Small intestine (tissue), 16 donors: Measurements from ENCODE around the gene TEX36. TPM values are rescaled to one million over a fixed set of nuclear protein-coding genes. Genes with fewer than 3 reads are reported as not detected.
"Not testable (repeated sequence)": the region's sequence is repeated elsewhere in the genome, so short reads cannot be mapped to it uniquely, and the experiment has no call there.

ENCODE experiments used
- DNase-seq, 2 donors: peaks; one replicate each; pipeline versions ENCODE4 v3.0.0 to v3.0.0-alpha.2; 2013
- FAIRE-seq: peaks from 2 replicates; lab custom pipeline; 2012; peaks lifted over from hg19 to GRCh38; lab: Jason Lieb, UNC
- H3K27ac ChIP-seq, 3 donors: one replicate each; pipeline ENCODE4 v1.5.1; 2013; ENCODE audit warnings: low read length in 2 of 3, mild to moderate bottlenecking in 2 of 3, control low read depth in 1 of 3, inconsistent platforms in 1 of 3, low read depth in 1 of 3, moderate library complexity in 1 of 3
- H3K27me3 ChIP-seq, 3 donors: one replicate each; pipeline ENCODE4 v1.6.1; 2013; ENCODE audit warnings: low read length in 3 of 3, inconsistent platforms in 1 of 3; ENCODE audit not compliant: control insufficient read depth in 3 of 3, insufficient read depth in 3 of 3
- H3K36me3 ChIP-seq, 3 donors: one replicate each; pipeline ENCODE4 v1.6.1; 2013; ENCODE audit warnings: low read length in 3 of 3, inconsistent platforms in 1 of 3, low read depth in 1 of 3, mild to moderate bottlenecking in 1 of 3, moderate library complexity in 1 of 3; ENCODE audit not compliant: control insufficient read depth in 3 of 3, insufficient read depth in 2 of 3
- H3K4me1 ChIP-seq, 3 donors: one replicate each; pipeline ENCODE4 v1.6.1; 2013; ENCODE audit warnings: low read length in 2 of 3, inconsistent platforms in 1 of 3, low read depth in 1 of 3, mild to moderate bottlenecking in 1 of 3, moderate library complexity in 1 of 3; ENCODE audit not compliant: control insufficient read depth in 3 of 3, insufficient read depth in 2 of 3
- H3K4me3 ChIP-seq, 3 donors: one replicate each; pipeline ENCODE4 v1.5.1; 2013; ENCODE audit warnings: low read length in 3 of 3, control low read depth in 1 of 3, inconsistent platforms in 1 of 3, low read depth in 1 of 3, mild to moderate bottlenecking in 1 of 3, moderate library complexity in 1 of 3
- H3K9me3 ChIP-seq, 2 donors: one replicate each; pipeline ENCODE4 v1.6.1; 2013; ENCODE audit warnings: low read depth in 1 of 2, low read length in 1 of 2; ENCODE audit not compliant: control insufficient read depth in 2 of 2, insufficient read depth in 1 of 2
- WGBS, 3 donors: extraction: QIAGEN DNeasy Blood & Tissue Kit; methylation state at CpG; one replicate each; pipeline ENCODE4 v1.1.7; 2013; 5-methylcytosine and 5-hydroxymethylcytosine counted together
- long read RNA-seq, 10 donors: transcript quantifications; one replicate each; lab custom pipeline, GENCODE V29; 2026
- polyA plus RNA-seq, 4 donors: library from polyadenylated mRNA; stranded (reverse) in 3 of 4; unstranded in 1 of 4; fragments of 200-250 nt in 3 of 4; fragments of 120-200 nt in 1 of 4; gene quantifications; one replicate each; pipeline versions ENCODE4 v1.2.1 to v1.2.3, GENCODE V29; 2013
- donor health status: healthy with polysubstance abuse.
- donor health status: control.
- donor health status: control.
- donor health status: Bipolar disorder and iron deficiency.
- donor health status: healthy.

Gene TEX36, protein sequence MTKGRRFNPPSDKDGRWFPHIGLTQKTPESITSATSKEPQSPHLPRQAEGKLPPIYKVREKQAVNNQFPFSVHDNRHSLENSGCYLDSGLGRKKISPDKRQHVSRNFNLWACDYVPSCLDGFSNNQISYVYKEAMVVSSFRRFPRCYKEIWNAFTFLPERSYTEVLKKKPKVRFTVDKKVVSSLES
- polyA plus RNA-seq: not detected
- long read RNA-seq, donor 1: 0 reads
- long read RNA-seq, donor 2: 0 reads
- long read RNA-seq, donor 3: 0 reads
- long read RNA-seq, donor 4: 0 reads
- long read RNA-seq, donor 5: 0 reads
- long read RNA-seq, donor 6: 0 reads
- long read RNA-seq, donor 7: 0 reads
- long read RNA-seq, donor 8: 0 reads
- long read RNA-seq, donor 9: 0 reads
- long read RNA-seq, donor 10: 0 reads

DNA sequence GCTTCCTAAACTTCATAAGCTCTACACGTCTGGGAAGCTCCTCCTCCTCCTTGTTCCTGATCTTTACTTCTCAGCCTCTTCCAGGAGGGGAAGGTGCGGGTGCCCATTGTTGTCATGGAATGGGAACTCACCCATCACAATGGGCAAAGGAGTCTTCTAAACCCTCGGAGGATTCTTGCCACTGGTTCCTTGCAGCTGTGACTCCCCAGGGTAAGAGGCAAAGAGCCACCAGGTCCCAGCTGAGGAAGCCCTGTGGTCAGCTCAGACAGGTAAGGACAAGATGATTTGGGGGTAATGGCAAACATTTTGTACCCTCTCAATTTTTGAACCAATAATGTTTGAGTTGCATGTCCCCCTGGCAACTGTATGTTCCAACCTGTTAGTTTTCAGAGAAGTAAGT, at the start of gene TEX36:
Gene TEX36, minus strand, starts transcription at position 101 of the 400 bp plus-strand sequence. CDS start 174 bp downstream, outside the sequence.
- H3K4me3 ChIP-seq: no peak within 1 kb of the TSS
- 59 to 71% (median 60%) methylated on average over 3 of the region's 3 CpGs for WGBS, 3 donors
- no peak for FAIRE-seq
- H3K36me3 ChIP-seq: no peaks in the 10 kb centered on the region
- no peaks in the 10 kb centered on the region for H3K27me3 ChIP-seq
- no peak within 1 kb of the TSS for H3K27ac ChIP-seq
- H3K9me3 ChIP-seq: no peaks in the 10 kb centered on the region
- H3K4me1 ChIP-seq: no peaks in the 10 kb centered on the region
- no peak for DNase-seq

DNA sequence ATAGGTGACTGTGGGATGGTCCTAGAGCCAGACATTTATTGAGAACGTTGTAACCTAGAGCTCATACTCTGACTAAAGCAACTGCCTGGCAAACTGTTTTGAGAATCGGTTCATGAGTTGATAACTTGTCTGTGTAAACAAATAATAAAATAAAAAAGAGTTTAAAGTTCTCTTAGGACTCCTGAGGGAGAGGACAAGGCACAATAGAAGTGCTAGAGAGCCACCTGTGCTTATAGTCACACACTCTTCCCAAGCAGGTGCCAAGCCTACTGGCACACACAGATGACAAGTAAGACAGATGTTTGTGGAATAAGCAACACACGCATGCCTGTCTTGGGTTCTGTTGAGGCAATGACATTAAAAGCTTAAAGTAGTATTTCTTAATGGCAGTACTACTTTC, 44.5 kb upstream of the TEX36 start:
- 16 to 42% (median 24%) methylated on average over 3 of the region's 3 CpGs for WGBS, 3 donors
- peak; percentile 13 to 37 for DNase-seq
- FAIRE-seq: no peak
- H3K9me3 ChIP-seq: no peaks in the 10 kb centered on the region
- no peaks in the 10 kb centered on the region for H3K27me3 ChIP-seq
- no peaks in the 10 kb centered on the region for H3K4me1 ChIP-seq
- no peak overlapping the region for H3K27ac ChIP-seq
- no peak overlapping the region for H3K4me3 ChIP-seq
- peaks cover 18 to 25% (median 25%) of the 10 kb centered on the region in 3 donors for H3K36me3 ChIP-seq

DNA sequence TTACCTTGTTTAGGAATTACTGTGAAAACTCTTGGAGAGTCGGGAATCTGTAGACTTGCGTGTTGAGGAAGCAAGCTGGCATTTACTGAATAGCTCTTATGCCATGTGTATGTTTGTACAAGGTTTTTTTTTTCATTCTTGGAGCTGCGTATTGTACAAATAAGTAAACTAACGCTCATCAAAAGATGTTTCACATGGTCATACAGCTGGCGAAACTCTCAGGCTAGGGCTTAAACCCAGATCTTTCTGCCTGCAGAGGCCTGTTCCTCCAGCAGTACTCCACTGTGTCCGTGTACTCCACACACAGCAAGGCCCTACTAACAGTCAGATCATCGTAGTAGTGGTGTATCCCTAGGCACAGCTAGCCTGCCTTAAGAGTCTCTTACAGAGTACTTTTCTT, 44.0 kb upstream of the TEX36 start:
- Histone ChIP-seq H3K36me3 (peaks cover 14 to 27% (median 22%) of the 10 kb centered on the region in 3 donors), H3K4me1 (no peaks in the 10 kb centered on the region), H3K27me3 (no peaks in the 10 kb centered on the region), H3K27ac (no peak overlapping the region), H3K4me3 (no peak overlapping the region), H3K9me3 (no peaks in the 10 kb centered on the region)
- FAIRE-seq: no peak
- 70 to 85% (median 70%) methylated on average over 7 of the region's 7 CpGs for WGBS, 3 donors
- DNase-seq: no peak

DNA sequence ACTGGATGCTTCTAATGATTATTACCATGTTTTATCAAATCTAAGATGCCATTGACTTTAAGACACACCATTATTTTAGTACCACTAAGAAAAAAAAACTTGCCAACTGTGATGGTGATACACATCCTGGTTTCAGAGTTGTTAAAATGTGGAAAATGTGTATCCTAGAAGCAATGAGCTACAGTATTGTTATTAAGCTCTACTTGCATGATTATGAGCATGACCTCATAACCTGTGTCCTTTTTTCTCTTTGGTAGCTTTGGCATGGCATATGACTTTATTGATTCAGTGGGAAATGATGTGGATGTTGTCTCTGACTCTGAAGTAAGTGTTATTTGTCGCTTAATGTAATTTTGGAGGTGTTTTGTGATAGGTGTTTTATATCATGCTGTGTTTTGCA, 39.8 kb upstream of the TEX36 start:
- H3K4me3 ChIP-seq: no peak overlapping the region
- peaks cover 0 to 3% of the 10 kb centered on the region in 2 donors for H3K9me3 ChIP-seq
- H3K27ac ChIP-seq: no peak overlapping the region
- 94 to 96% (median 95%) methylated on average over 1 of the region's 1 CpG for whole genome bisulfite sequencing, 3 donors
- peaks cover 7 to 11% (median 8%) of the 10 kb centered on the region in 3 donors for H3K36me3 ChIP-seq
- DNase-seq (no peak), FAIRE-seq (no peak)
- H3K27me3 ChIP-seq: no peaks in the 10 kb centered on the region
- H3K4me1 ChIP-seq: peaks cover 0 to 6% (median 0%) of the 10 kb centered on the region in 3 donors

DNA sequence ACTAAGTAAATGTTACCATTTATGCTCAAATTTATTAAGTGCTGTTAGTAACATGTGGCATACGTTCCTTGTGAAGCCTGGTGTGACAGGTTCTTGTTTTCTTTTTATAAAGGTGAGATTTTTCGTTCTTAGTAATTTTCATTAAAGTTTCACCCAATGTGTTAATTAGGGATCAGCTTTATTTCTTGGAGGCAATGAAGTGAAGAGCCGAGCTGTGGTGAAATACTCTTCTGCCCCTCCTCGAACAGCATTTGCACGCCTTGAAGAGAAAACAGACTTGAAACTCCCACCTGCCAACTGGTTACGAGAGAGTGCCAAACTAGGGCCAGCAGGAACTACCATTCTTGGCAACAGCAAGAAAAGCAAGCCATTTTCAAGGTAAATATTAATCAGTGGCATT, 38.1 kb upstream of the TEX36 start:
- H3K27me3 ChIP-seq: no peaks in the 10 kb centered on the region
- FAIRE-seq (no peak), DNase-seq (no peak)
- no peak overlapping the region for H3K4me3 ChIP-seq
- H3K4me1 ChIP-seq: peaks cover 0 to 6% (median 0%) of the 10 kb centered on the region in 3 donors
- H3K9me3 ChIP-seq: peaks cover 0 to 8% of the 10 kb centered on the region in 2 donors
- H3K36me3 ChIP-seq: peaks cover 3 to 8% (median 8%) of the 10 kb centered on the region in 3 donors
- 83 to 88% (median 83%) methylated on average over 6 of the region's 6 CpGs for WGBS, 3 donors
- no peak overlapping the region for H3K27ac ChIP-seq

DNA sequence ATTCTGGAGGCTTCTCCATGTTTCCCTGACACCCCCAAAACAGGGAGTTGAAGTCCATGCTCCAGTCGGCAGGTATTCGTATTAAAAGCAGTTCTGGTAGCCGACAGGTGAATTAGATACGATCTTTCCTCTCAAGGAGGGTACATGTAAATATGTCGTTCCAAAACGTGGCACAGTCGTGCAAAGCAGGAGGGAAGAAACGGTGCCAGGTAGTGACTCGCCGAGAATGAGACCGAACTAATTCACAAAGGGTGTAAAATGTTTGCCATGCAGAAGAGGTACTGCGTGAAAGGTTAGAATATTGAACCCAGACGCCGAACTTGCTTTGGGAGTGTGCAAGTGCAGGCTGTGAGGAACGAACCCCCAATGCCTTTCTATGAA, 37.0 kb upstream of the TEX36 start:
- FAIRE-seq: no peak
- 1% methylated on average over 15 of the region's 15 CpGs for WGBS, 3 donors
- peak overlapping the region; percentile 70 to 92 (median 88) for H3K27ac ChIP-seq
- no peak for DNase-seq
- peaks cover 0 to 6% (median 0%) of the 10 kb centered on the region in 3 donors for H3K4me1 ChIP-seq
- peak overlapping the region; percentile 71 to 95 (median 82) for H3K4me3 ChIP-seq
- H3K27me3 ChIP-seq: no peaks in the 10 kb centered on the region
- H3K9me3 ChIP-seq: peaks cover 0 to 8% of the 10 kb centered on the region in 2 donors
- H3K36me3 ChIP-seq: peaks cover 0 to 7% (median 6%) of the 10 kb centered on the region in 3 donors

DNA sequence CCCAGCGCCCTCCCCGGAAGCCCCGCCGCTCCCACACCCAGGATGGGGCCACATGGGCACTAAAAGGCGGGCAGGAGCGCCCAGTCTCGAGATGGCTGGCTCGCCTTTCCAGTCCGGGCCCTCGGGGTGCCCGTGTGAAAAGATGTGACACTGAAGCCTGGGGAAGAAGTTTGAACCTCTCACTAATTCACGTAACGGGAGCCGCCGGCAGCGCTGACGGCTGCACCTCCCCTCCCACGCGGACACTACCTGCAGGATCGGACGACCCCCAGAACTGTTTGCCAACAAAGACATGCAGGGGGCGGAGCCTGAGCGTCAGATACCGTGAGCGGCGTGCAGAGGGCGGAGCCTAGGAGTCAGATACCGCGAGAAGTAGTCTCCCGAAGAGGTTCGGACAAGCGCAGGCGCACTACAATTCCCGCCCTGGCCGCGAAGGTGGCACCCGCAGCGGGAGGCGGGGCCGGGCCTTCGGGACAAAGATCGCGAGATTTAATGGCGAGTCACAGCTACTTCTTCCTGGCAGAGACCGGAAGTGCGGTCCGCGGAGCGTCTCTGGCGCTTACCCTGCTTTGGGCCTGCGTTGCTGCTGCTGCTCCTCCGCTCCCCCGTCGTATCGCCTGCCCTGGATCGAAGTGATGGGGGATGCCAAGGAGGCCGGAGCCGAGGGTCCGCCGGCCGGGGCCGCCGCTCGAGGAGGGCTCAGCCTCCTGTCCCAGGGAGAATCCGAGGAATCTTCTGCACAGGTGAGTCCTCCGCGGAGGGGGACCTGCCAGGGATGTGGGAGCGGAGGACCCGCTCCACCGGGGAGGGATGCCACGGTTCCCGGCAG, 36.4 kb upstream of the TEX36 start, which contains the start of gene EDRF1:
Gene EDRF1, plus strand, starts transcription at position 537 of the 829 bp plus-strand sequence. Its CDS starts 99 bp downstream, at position 636.
- H3K4me3 ChIP-seq: peak within 1 kb of the TSS; percentile 71 to 95 (median 82)
- no peak for FAIRE-seq
- peaks cover 0 to 8% of the 10 kb centered on the region in 2 donors for H3K9me3 ChIP-seq
- WGBS, 3 donors: 0 to 1% (median 0%) methylated on average over 72 of the region's 72 CpGs
- H3K36me3 ChIP-seq: peaks cover 0 to 6% (median 2%) of the 10 kb centered on the region in 3 donors
- H3K4me1 ChIP-seq: peaks cover 0 to 6% (median 0%) of the 10 kb centered on the region in 3 donors
- H3K27me3 ChIP-seq: no peaks in the 10 kb centered on the region
- DNase-seq: peak; percentile 99
- H3K27ac ChIP-seq: peak within 1 kb of the TSS; percentile 70 to 93 (median 88)

DNA sequence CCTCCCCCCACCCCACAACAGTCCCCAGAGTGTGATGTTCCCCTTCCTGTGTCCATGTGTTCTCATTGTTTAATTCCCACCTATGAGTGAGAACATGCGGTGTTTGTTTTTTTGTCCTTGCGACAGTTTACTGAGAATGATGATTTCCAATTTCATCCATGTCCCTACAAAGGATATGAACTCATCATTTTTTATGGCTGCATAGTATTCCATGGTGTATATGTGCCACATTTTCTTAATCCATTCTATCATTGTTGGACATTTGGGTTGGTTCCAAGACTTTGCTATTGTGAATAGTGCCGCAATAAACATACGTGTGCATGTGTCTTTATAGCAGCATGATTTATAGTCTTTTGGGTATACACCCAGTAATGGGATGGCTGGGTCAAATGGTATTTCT, 31.8 kb upstream of the TEX36 start:
- not testable (repeated sequence) for H3K27me3 ChIP-seq, DNase-seq, FAIRE-seq, H3K4me3 ChIP-seq, H3K4me1 ChIP-seq, H3K27ac ChIP-seq, H3K36me3 ChIP-seq
- WGBS, 3 donors: 90 to 100% (median 98%) methylated on average over 4 of the region's 4 CpGs
- peaks cover 1 to 25% of the 10 kb centered on the region in 2 donors for H3K9me3 ChIP-seq
